Vagina (tissue), 2 donors: ENCODE results near the gene FGFR3.

Experiments used
- CTCF ChIP-seq, 3 experiments: fragments of 450-650 bp in 2 of 3; fragments of 200-600 bp in 1 of 3; sonication (generic) in 1 of 3; IDR thresholded peaks; one replicate each; pipeline ENCODE4 v1.5.1; 2017 to 2019; ENCODE audit warnings: antibody characterized with exemption in 3 of 3, mild to moderate bottlenecking in 2 of 3, moderate library complexity in 2 of 3
- POLR2AphosphoS5 ChIP-seq, 2 donors: sonication (generic); formaldehyde crosslinking; IDR thresholded peaks; one replicate each; pipeline ENCODE4 v1.9.0; 2017; ENCODE audit warnings: antibody characterized with exemption in 2 of 2, mild to moderate bottlenecking in 2 of 2, low read depth in 1 of 2; ENCODE audit not compliant: insufficient read depth in 1 of 2

DNA sequence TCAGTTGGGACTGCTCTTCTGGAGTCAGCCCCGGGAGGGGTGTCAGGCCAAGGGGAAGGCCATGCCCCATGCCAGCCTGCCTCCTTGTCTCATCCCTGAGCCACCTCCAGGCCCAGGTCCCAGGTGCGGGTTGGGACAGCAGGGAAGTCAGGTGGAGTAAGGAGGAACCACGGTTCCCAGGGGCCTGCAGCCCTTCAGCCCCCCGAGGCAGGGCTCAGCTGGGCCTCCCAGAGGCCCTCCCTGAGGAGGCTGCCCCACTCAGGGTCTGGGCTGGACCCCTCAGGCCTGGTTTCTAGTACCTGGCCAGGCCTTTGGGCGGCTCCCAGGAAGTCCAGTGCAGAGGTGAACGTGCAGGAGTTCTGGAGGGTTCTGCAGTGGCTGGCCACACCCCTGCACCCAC is 23.4 kb upstream of the FGFR3 start:
- TF ChIP-seq POLR2AphosphoS5 (IDR thresholded peaks at IDR 0.05; ENCODE audit: insufficient read depth in 1 of 2, low read depth in 1 of 2) (no peak), CTCF (IDR thresholded peaks at IDR 0.05) (no peak)
